H9 (cell line): ENCODE measurements around the gene SLC46A1. TPM values are rescaled to one million over a fixed set of nuclear protein-coding genes. Genes with fewer than 3 reads are reported as not detected.

Source experiments
- DNase-seq: peaks from one replicate; pipeline ENCODE4 v3.0.0-alpha.2; 2017
- H2AFZ ChIP-seq: one replicate; pipeline ENCODE4 v1.6.1; 2013; ENCODE audit warnings: mild to moderate bottlenecking, low read length, control low read depth, moderate library complexity
- H2AK5ac ChIP-seq: 2 replicates; pipeline ENCODE4 v1.6.1; 2013; ENCODE audit warnings: low read length, control low read depth, mixed read lengths; ENCODE audit not compliant: insufficient read length
- H2BK120ac ChIP-seq: one replicate; pipeline ENCODE4 v1.6.1; 2013; ENCODE audit warnings: low read depth, mild to moderate bottlenecking, low read length, control low read depth, inconsistent platforms; ENCODE audit not compliant: poor library complexity, severe bottlenecking
- H2BK12ac ChIP-seq: 2 replicates; pipeline ENCODE4 v1.6.1; 2013; ENCODE audit warnings: low read length, control low read depth, mixed read lengths, low read depth; ENCODE audit not compliant: insufficient read length
- H2BK15ac ChIP-seq: 2 replicates; pipeline ENCODE4 v1.6.1; 2013; ENCODE audit warnings: low read depth, low read length, control low read depth
- H2BK20ac ChIP-seq: one replicate; pipeline ENCODE4 v1.6.1; 2013; ENCODE audit warnings: low read depth, mild to moderate bottlenecking, low read length, control low read depth, inconsistent platforms; ENCODE audit not compliant: poor library complexity, severe bottlenecking
- H2BK5ac ChIP-seq: 2 replicates; pipeline ENCODE4 v1.6.1; 2013; ENCODE audit warnings: low read length, control low read depth, mixed read lengths; ENCODE audit not compliant: insufficient read length
- H3K14ac ChIP-seq: 2 replicates; pipeline ENCODE4 v1.6.1; 2013; ENCODE audit warnings: low read length, control low read depth; ENCODE audit not compliant: insufficient read depth
- H3K18ac ChIP-seq: 2 replicates; pipeline ENCODE4 v1.6.1; 2013; ENCODE audit warnings: low read depth, mild to moderate bottlenecking, mixed read lengths, low read length, control low read depth; ENCODE audit not compliant: insufficient read length
- H3K23ac ChIP-seq: 2 replicates; pipeline ENCODE4 v1.6.1; 2013; ENCODE audit warnings: low read length, control low read depth, mixed read lengths, low read depth; ENCODE audit not compliant: insufficient read length
- H3K23me2 ChIP-seq: 2 replicates; pipeline ENCODE4 v1.6.1; 2013; ENCODE audit warnings: low read depth, mild to moderate bottlenecking, mixed read lengths, low read length, control low read depth; ENCODE audit not compliant: insufficient read length, poor library complexity, severe bottlenecking
- H3K27ac ChIP-seq: 2 replicates; pipeline ENCODE4 v1.5.1; 2013; ENCODE audit warnings: low read length, control low read depth, mixed read lengths, low read depth; ENCODE audit not compliant: insufficient read length
- H3K27me3 ChIP-seq: 2 replicates; pipeline ENCODE4 v1.6.1; 2013; ENCODE audit warnings: low read length, control low read depth, inconsistent platforms; ENCODE audit not compliant: insufficient read depth
- H3K4ac ChIP-seq: 2 replicates; pipeline ENCODE4 v1.6.1; 2013; ENCODE audit warnings: low read depth, mild to moderate bottlenecking, control low read depth, inconsistent platforms, low read length, moderate library complexity
- H3K4me1 ChIP-seq: 2 replicates; pipeline ENCODE4 v1.6.1; 2013; ENCODE audit warnings: low read length, control low read depth, inconsistent platforms; ENCODE audit not compliant: insufficient read depth
- H3K4me2 ChIP-seq: 2 replicates; pipeline ENCODE4 v1.6.1; 2013; ENCODE audit warnings: low read length, control low read depth, mixed read lengths; ENCODE audit not compliant: insufficient read length, insufficient read depth
- H3K56ac ChIP-seq: 2 replicates; pipeline ENCODE4 v1.6.1; 2013; ENCODE audit warnings: low read depth, mild to moderate bottlenecking, mixed read lengths, low read length, control low read depth; ENCODE audit not compliant: insufficient read length
- H3K79me1 ChIP-seq: 2 replicates; pipeline ENCODE4 v1.6.1; 2013; ENCODE audit warnings: low read depth, mild to moderate bottlenecking, moderate library complexity, low read length, control low read depth, inconsistent platforms; ENCODE audit not compliant: insufficient read depth, poor library complexity, severe bottlenecking
- H3K79me2 ChIP-seq: 2 replicates; pipeline ENCODE4 v1.6.1; 2013; ENCODE audit warnings: low read length, control low read depth, inconsistent platforms; ENCODE audit not compliant: insufficient read depth
- H3K9ac ChIP-seq: 2 replicates; pipeline ENCODE4 v1.6.1; 2013; ENCODE audit warnings: low read length, control low read depth, mixed read lengths; ENCODE audit not compliant: insufficient read length; ENCODE audit errors: extremely low read depth
- H3K9me3 ChIP-seq: one replicate; pipeline ENCODE4 v1.6.1; 2013; ENCODE audit warnings: low read depth, low read length, inconsistent platforms; ENCODE audit not compliant: control insufficient read depth
- H3T11ph ChIP-seq: one replicate; pipeline ENCODE4 v1.6.1; 2013; ENCODE audit warnings: mild to moderate bottlenecking, low read length, control low read depth, inconsistent platforms
- H4K20me1 ChIP-seq: one replicate; pipeline ENCODE4 v1.6.1; 2013; ENCODE audit not compliant: control insufficient read depth, insufficient read length, insufficient read depth
- H4K5ac ChIP-seq: 2 replicates; pipeline ENCODE4 v1.6.1; 2013; ENCODE audit warnings: low read depth, mild to moderate bottlenecking, mixed read lengths, low read length, control low read depth; ENCODE audit not compliant: insufficient read length
- H4K8ac ChIP-seq: replicated peaks from 2 replicates; pipeline ENCODE4 v1.6.1; 2013; ENCODE audit warnings: low read length, control low read depth, mixed read lengths, low read depth; ENCODE audit not compliant: insufficient read length
- H4K91ac ChIP-seq: 2 replicates; pipeline ENCODE4 v1.6.1; 2013; ENCODE audit warnings: low read depth, mild to moderate bottlenecking, moderate library complexity, mixed read lengths, low read length, control low read depth; ENCODE audit not compliant: insufficient read length
- H3K27ac Mint-ChIP-seq, 3 experiments: 2 replicates in 2 of 3; 3 replicates in 1 of 3; pipeline ENCODE4 v1.8.0; 2020 to 2021; ENCODE audit warnings: mixed read lengths in 3 of 3, mild to moderate bottlenecking in 1 of 3, moderate library complexity in 1 of 3
- H3K27me3 Mint-ChIP-seq: 2 replicates; pipeline ENCODE4 v1.8.0; 2021; ENCODE audit warnings: low read depth, mild to moderate bottlenecking, moderate library complexity, mixed read lengths
- H3K36me3 Mint-ChIP-seq, 3 experiments: 2 replicates in 2 of 3; 3 replicates in 1 of 3; pipeline ENCODE4 v1.8.0; 2020 to 2021; ENCODE audit warnings: low read depth in 3 of 3, mixed read lengths in 3 of 3; ENCODE audit not compliant: insufficient read depth in 1 of 3
- H3K4me1 Mint-ChIP-seq, 2 experiments: 2 replicates each; pipeline ENCODE4 v1.8.0; 2020; ENCODE audit warnings: mixed read lengths in 2 of 2
- H3K4me3 Mint-ChIP-seq, 2 experiments: 2 replicates in 1 of 2; 3 replicates in 1 of 2; pipeline ENCODE4 v1.8.0; 2020 to 2021; ENCODE audit warnings: mild to moderate bottlenecking in 2 of 2, mixed read lengths in 2 of 2, moderate library complexity in 1 of 2
- H3K9me3 Mint-ChIP-seq, 2 experiments: 2 replicates in 1 of 2; 3 replicates in 1 of 2; pipeline ENCODE4 v1.8.0; 2020; ENCODE audit warnings: mild to moderate bottlenecking in 2 of 2, mixed read lengths in 2 of 2, moderate library complexity in 1 of 2
- WGBS: extraction: QIAGEN DNeasy Blood & Tissue Kit; methylation state at CpG from one replicate; pipeline ENCODE4 v1.1.7; 2013; ENCODE audit warnings: missing lambda C conversion rate, low lambda C conversion rate, mixed read lengths; ENCODE audit not compliant: insufficient read length; ENCODE audit errors: extremely low coverage; 5-methylcytosine and 5-hydroxymethylcytosine counted together
- total RNA-seq: library from RNA; stranded (reverse); gene quantifications from 2 replicates; pipeline ENCODE4 v1.2.1, GENCODE V29; 2021
- TF ChIP-seq, protein P1 (sequence below): fragments of 200-600 bp; sonication (generic); conservative IDR thresholded peaks from 3 replicates; pipeline ENCODE4 v1.8.0; 2021; ENCODE audit warnings: antibody characterized with exemption, mild to moderate bottlenecking

The SLC46A1 gene
- total RNA-seq, 1 experiment from 2014 or later, result 8.7 TPM

- peaks cover 7 to 10% of the 10 kb centered on the region in 2 experiments for H3K4me1 Mint-ChIP-seq
These were observed 40.5 kb downstream of the SLC46A1 start for GRCh38 chr17:28365487-28365886.

More at GRCh38 chr17:28365487-28365886, 40.5 kb downstream of the SLC46A1 start:
- H3T11ph ChIP-seq, result no peak overlapping the region
- peaks cover 12 to 17% (median 13%) of the 10 kb centered on the region in 3 experiments; a peak in 6 of 7 replicates for H3K36me3 Mint-ChIP-seq
- H3K79me2 ChIP-seq, result no peaks in the 10 kb centered on the region
- DNase-seq, result no peak
- TF ChIP-seq, protein P1, sequence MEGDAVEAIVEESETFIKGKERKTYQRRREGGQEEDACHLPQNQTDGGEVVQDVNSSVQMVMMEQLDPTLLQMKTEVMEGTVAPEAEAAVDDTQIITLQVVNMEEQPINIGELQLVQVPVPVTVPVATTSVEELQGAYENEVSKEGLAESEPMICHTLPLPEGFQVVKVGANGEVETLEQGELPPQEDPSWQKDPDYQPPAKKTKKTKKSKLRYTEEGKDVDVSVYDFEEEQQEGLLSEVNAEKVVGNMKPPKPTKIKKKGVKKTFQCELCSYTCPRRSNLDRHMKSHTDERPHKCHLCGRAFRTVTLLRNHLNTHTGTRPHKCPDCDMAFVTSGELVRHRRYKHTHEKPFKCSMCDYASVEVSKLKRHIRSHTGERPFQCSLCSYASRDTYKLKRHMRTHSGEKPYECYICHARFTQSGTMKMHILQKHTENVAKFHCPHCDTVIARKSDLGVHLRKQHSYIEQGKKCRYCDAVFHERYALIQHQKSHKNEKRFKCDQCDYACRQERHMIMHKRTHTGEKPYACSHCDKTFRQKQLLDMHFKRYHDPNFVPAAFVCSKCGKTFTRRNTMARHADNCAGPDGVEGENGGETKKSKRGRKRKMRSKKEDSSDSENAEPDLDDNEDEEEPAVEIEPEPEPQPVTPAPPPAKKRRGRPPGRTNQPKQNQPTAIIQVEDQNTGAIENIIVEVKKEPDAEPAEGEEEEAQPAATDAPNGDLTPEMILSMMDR, result no peak
- no peak overlapping the region for H3K14ac ChIP-seq
- no peak overlapping the region; a peak in 1 of 5 replicates for H3K4me3 Mint-ChIP-seq
- no peaks in the 10 kb centered on the region; a peak in 1 of 5 replicates for H3K9me3 Mint-ChIP-seq
- no peak overlapping the region for H2AK5ac ChIP-seq
- no peak overlapping the region for H3K4me2 ChIP-seq
- no peak overlapping the region for H2BK15ac ChIP-seq
- WGBS, result no CpG with 5 or more reads among the region's 3 CpGs
- H2BK20ac ChIP-seq, result no peak overlapping the region
- no peaks in the 10 kb centered on the region for H3K9me3 ChIP-seq
- H3K4ac ChIP-seq, result no peak overlapping the region
- no peak overlapping the region for H2AFZ ChIP-seq
- no peak overlapping the region for H2BK5ac ChIP-seq
- no peak overlapping the region for H4K5ac ChIP-seq
- no peak overlapping the region for H3K27ac Mint-ChIP-seq
- no peak overlapping the region for H3K56ac ChIP-seq
- no peak overlapping the region for H3K18ac ChIP-seq
- H3K79me1 ChIP-seq, result no peaks in the 10 kb centered on the region
- H3K27me3 Mint-ChIP-seq, result no peaks in the 10 kb centered on the region; the same call in 1 of the 2 replicates
- H4K91ac ChIP-seq, result no peak overlapping the region
- H3K9ac ChIP-seq, result no peak overlapping the region
- no peaks in the 10 kb centered on the region for H4K20me1 ChIP-seq
- H3K27me3 ChIP-seq, result no peaks in the 10 kb centered on the region
- no peak overlapping the region for H4K8ac ChIP-seq
- H3K23ac ChIP-seq, result no peak overlapping the region
- H2BK120ac ChIP-seq, result no peak overlapping the region
- no peak overlapping the region for H2BK12ac ChIP-seq
- H3K27ac ChIP-seq, result no peak overlapping the region
- H3K23me2 ChIP-seq, result no peaks in the 10 kb centered on the region
- no peaks in the 10 kb centered on the region for H3K4me1 ChIP-seq
